Pancreas (tissue), 10 donors: ENCODE data around the gene RNF214. TPM values are rescaled to one million over a fixed set of nuclear protein-coding genes. Genes with fewer than 3 reads are reported as not detected.

Experiments used
- ATAC-seq, 4 donors: fragments of 200-7000 bp; cut with Tn5 transposase; one replicate each; pipeline versions ENCODE4 v1.8.0 to v1.9.1; 2020; ENCODE audit warnings: mild to moderate bottlenecking in 4 of 4, moderate library complexity in 4 of 4
- DNase-seq, 6 donors: peaks; one replicate each; pipeline ENCODE4 v3.0.0-alpha.2; 2020
- FAIRE-seq: peaks from 2 replicates; lab custom pipeline; 2012; peaks lifted over from hg19 to GRCh38; lab: Jason Lieb, UNC
- H3K27ac ChIP-seq, 4 donors: fragments of 200-600 bp; sonication (generic); 1 replicate in 3 of 4; 2 replicates in 1 of 4; pipeline versions ENCODE4 v1.5.0 to v1.8.0; 2020
- H3K27me3 ChIP-seq, 4 donors: fragments of 200-600 bp; one replicate each; pipeline ENCODE4 v1.8.0; 2021
- H3K36me3 ChIP-seq, 3 donors: fragments of 200-600 bp; sonication (generic) in 1 of 3; one replicate each; pipeline versions ENCODE4 v1.5.0 to v1.8.0; 2020 to 2021
- H3K4me1 ChIP-seq, 3 donors: fragments of 200-600 bp; one replicate each; pipeline ENCODE4 v1.8.0; 2021
- H3K4me3 ChIP-seq, 4 donors: fragments of 200-600 bp; sonication (generic) in 2 of 4; one replicate each; pipeline versions ENCODE4 v1.5.0 to v1.8.0; 2020 to 2021
- H3K9me3 ChIP-seq, 4 donors: fragments of 200-600 bp; one replicate each; pipeline ENCODE4 v1.8.0; 2021
- WGBS, 2 donors: extraction: QIAGEN DNeasy Blood & Tissue Kit; methylation state at CpG; one replicate each; pipeline ENCODE4 v1.1.7; 2013; 5-methylcytosine and 5-hydroxymethylcytosine counted together
- intact Hi-C, 3 donors: fragments of 100-400 bp; cut with DNase I; formaldehyde crosslinking; loops; one replicate each; pipeline versions ENCODE4 v1.11.1 to v1.14.2; 2022
- polyA plus RNA-seq, 2 donors: library from polyadenylated mRNA; stranded (reverse); fragments of 200-250 nt; gene quantifications; one replicate each; pipeline ENCODE4 v1.2.3, GENCODE V29; 2013
- total RNA-seq, 6 donors: library from RNA; stranded (reverse); fragmentation: NEBNext Ultra II Directional in 4 of 6; extraction: Animal tissue kit (Norgen Biotek cat#: 25700) in 4 of 6; gene quantifications; one replicate each; pipeline versions ENCODE4 v1.2.1 to v1.2.4, GENCODE V29; 2021 to 2023
- TF ChIP-seq, protein P1 (sequence below), 4 donors: fragments of 200-600 bp; sonication (generic) in 3 of 4; IDR thresholded peaks; one replicate each; pipeline versions ENCODE4 v1.5.0 to v1.8.0; 2021; ENCODE audit warnings: antibody characterized with exemption in 4 of 4
- donor health status: healthy with polysubstance abuse.
- donor health status: DM: no; HTN: no; CAD: no; lungs with moderate emphysema.
- donor health status: DM: no; HTN: no; CAD: no.
- donor health status: control.
- donor health status: control.
- donor health status: Bipolar disorder and iron deficiency.
- donor health status: DM: yes; HTN: yes; CAD: no.
- donor health status: DM: no; HTN: no; CAD: no.
- donor health status: DM: no; HTN: no; CAD: no.
- donor health status: DM: yes; HTN: yes; CAD: no.

The RNF214 gene
- total and polyA plus RNA-seq, 8 donors = 14.0 to 23.8 (median 19.0) TPM

- intact Hi-C loops = no loop called here
- Histone ChIP-seq H3K4me3 (no peak overlapping the region), H3K36me3 (peaks cover 0 to 4% (median 0%) of the 10 kb centered on the region in 3 donors), H3K27me3 (no peaks in the 10 kb centered on the region), H3K9me3 (no peaks in the 10 kb centered on the region), H3K27ac (no peak overlapping the region), H3K4me1 (peaks cover 0 to 3% (median 1%) of the 10 kb centered on the region in 3 donors)
- TF ChIP-seq, protein P1, sequence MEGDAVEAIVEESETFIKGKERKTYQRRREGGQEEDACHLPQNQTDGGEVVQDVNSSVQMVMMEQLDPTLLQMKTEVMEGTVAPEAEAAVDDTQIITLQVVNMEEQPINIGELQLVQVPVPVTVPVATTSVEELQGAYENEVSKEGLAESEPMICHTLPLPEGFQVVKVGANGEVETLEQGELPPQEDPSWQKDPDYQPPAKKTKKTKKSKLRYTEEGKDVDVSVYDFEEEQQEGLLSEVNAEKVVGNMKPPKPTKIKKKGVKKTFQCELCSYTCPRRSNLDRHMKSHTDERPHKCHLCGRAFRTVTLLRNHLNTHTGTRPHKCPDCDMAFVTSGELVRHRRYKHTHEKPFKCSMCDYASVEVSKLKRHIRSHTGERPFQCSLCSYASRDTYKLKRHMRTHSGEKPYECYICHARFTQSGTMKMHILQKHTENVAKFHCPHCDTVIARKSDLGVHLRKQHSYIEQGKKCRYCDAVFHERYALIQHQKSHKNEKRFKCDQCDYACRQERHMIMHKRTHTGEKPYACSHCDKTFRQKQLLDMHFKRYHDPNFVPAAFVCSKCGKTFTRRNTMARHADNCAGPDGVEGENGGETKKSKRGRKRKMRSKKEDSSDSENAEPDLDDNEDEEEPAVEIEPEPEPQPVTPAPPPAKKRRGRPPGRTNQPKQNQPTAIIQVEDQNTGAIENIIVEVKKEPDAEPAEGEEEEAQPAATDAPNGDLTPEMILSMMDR (IDR thresholded peaks at IDR 0.05) = no peak
- no peak for DNase-seq
- ATAC-seq = no peak
- 73 to 76% methylated on average over 9 of the region's 9 CpGs for WGBS, 2 donors
- no peak for FAIRE-seq
Observed at GRCh38 chr11:117333917-117334316, 101.4 kb downstream of the RNF214 start.

- FAIRE-seq (no peak), DNase-seq (no peak), ATAC-seq (no peak)
- TF ChIP-seq, protein P1 (IDR thresholded peaks at IDR 0.05) = no peak
- Histone ChIP-seq H3K4me3 (no peak overlapping the region), H3K4me1 (no peaks in the 10 kb centered on the region), H3K27ac (no peak overlapping the region), H3K9me3 (no peaks in the 10 kb centered on the region), H3K27me3 (no peaks in the 10 kb centered on the region), H3K36me3 (peaks cover 0 to 5% (median under 1%) of the 10 kb centered on the region in 3 donors)
- intact Hi-C loops = no loop called here
- WGBS, 2 donors = 87 to 93% methylated on average over 6 of the region's 6 CpGs
Observed at GRCh38 chr11:117334896-117335295, 102.4 kb downstream of the RNF214 start.

GRCh38 chr11:117335399-117335798, 102.9 kb downstream of the RNF214 start:
- no peak for ATAC-seq
- TF ChIP-seq, protein P1 (IDR thresholded peaks at IDR 0.05) = no peak
- WGBS, 2 donors = 91 to 96% methylated on average over 5 of the region's 5 CpGs
- Histone ChIP-seq H3K36me3 (peaks cover 0 to 5% (median 4%) of the 10 kb centered on the region in 3 donors), H3K27me3 (no peaks in the 10 kb centered on the region), H3K4me1 (no peaks in the 10 kb centered on the region), H3K4me3 (no peak overlapping the region), H3K27ac (no peak overlapping the region), H3K9me3 (no peaks in the 10 kb centered on the region)
- no peak for DNase-seq
- no peak for FAIRE-seq
- intact Hi-C loops = no loop called here

Other genes starting within 250 kb of the RNF214 start
- gene SIK3, start 134.2 kb upstream of the RNF214 start, total RNA-seq = 10 to 100 TPM; 22.5 to 27.3 (median 25.2) TPM
- 10 to 100 TPM; 11.1 to 16.2 TPM for gene SIK3, start 134.2 kb upstream of the RNF214 start, polyA plus RNA-seq
- 10 to 100 TPM; 21.8 to 47.7 (median 29.1) TPM for gene PAFAH1B2, start 88.4 kb upstream of the RNF214 start, total RNA-seq
- 10 to 100 TPM; 14.8 to 19.4 TPM for gene PAFAH1B2, start 88.4 kb upstream of the RNF214 start, polyA plus RNA-seq
- gene SIDT2, start 53.9 kb upstream of the RNF214 start, total RNA-seq = 100 to 1,000 TPM in 2 of 6 donors, 10 to 100 TPM in 4; 61.9 to 153 (median 82.5) TPM
- gene SIDT2, start 53.9 kb upstream of the RNF214 start, polyA plus RNA-seq = 10 to 100 TPM; 47.4 to 97.5 TPM
- 100 to 1,000 TPM in 1 of 6 donors, 10 to 100 TPM in 5; 24.1 to 100 (median 59.6) TPM for gene TAGLN, start 33.3 kb upstream of the RNF214 start, total RNA-seq
- gene TAGLN, start 33.3 kb upstream of the RNF214 start, polyA plus RNA-seq = 100 to 1,000 TPM; 363 to 430 TPM
- gene PCSK7, start 598 bp upstream of the RNF214 start, total RNA-seq = 10 to 100 TPM; 20.3 to 36.5 (median 27.3) TPM
- gene PCSK7, start 598 bp upstream of the RNF214 start, polyA plus RNA-seq = 10 to 100 TPM; 27.2 to 44.2 TPM
- 1 to 10 TPM; 2.8 to 5.0 (median 4.0) TPM for gene BACE1-AS, start 58.7 kb downstream of the RNF214 start, total RNA-seq
- gene BACE1-AS, start 58.7 kb downstream of the RNF214 start, polyA plus RNA-seq = 1 to 10 TPM; 7.6 to 9.1 TPM
- 100 to 1,000 TPM in 5 of 6 donors, 10 to 100 TPM in 1; 72.5 to 207 (median 123) TPM for gene BACE1, start 83.6 kb downstream of the RNF214 start, total RNA-seq
- gene BACE1, start 83.6 kb downstream of the RNF214 start, polyA plus RNA-seq = 10 to 100 TPM; 27.8 to 53.8 TPM
- gene CEP164, start 95.2 kb downstream of the RNF214 start, total RNA-seq = 10 to 100 TPM; 12.9 to 27.4 (median 23.7) TPM
- gene CEP164, start 95.2 kb downstream of the RNF214 start, polyA plus RNA-seq = 10 to 100 TPM; 42.1 to 56.3 TPM